Adrenal gland (tissue), 5 donors: ENCODE measurements around the gene HOXD4.

Experiments used
- CTCF ChIP-seq, 6 experiments: fragments of 450-650 bp in 4 of 6; fragments of 200-600 bp in 2 of 6; sonication (generic) in 1 of 6; IDR thresholded peaks; 1 replicate in 5 of 6; 2 replicates in 1 of 6; pipeline versions ENCODE4 v1.5.1 to v1.8.0; 2016 to 2021; ENCODE audit warnings: antibody characterized with exemption in 6 of 6, mild to moderate bottlenecking in 2 of 6, moderate library complexity in 1 of 6
- POLR2A ChIP-seq, 2 donors: fragments of 450-650 bp; IDR thresholded peaks; one replicate each; pipeline ENCODE4 v1.6.1; 2017; ENCODE audit warnings: antibody characterized with exemption in 2 of 2, mild to moderate bottlenecking in 2 of 2, moderate library complexity in 1 of 2
- donor health status: DM: no; HTN: no; CAD: no.

- TF ChIP-seq CTCF (IDR thresholded peaks at IDR 0.05) (no peak), POLR2A (IDR thresholded peaks at IDR 0.05) (no peak)
Measured at GRCh38 chr2:176151442-176152287, at the start of gene HOXD4.
